ENCODE data around the gene NTM.

Gene NTM

GRCh38 chr11:131851964-131852755, 481.7 kb downstream of the NTM start:
- no peak for DNase-seq

- DNase-seq: no peak
Observed at GRCh38 chr11:131852757-131853156, 482.3 kb downstream of the NTM start.

- DNase-seq: no peak
Observed at GRCh38 chr11:131854391-131854790, 484.0 kb downstream of the NTM start.

GRCh38 chr11:131855320-131855719, 484.9 kb downstream of the NTM start:
- DNase-seq: no peak

GRCh38 chr11:131857246-131857645, 486.8 kb downstream of the NTM start:
- no peak for DNase-seq

- no peak for DNase-seq
Observed at GRCh38 chr11:131858505-131858904, 488.1 kb downstream of the NTM start.

GRCh38 chr11:131859538-131860210, 489.3 kb downstream of the NTM start:
- no peak for DNase-seq

- DNase-seq: no peak
Observed at GRCh38 chr11:131864228-131864627, 493.8 kb downstream of the NTM start.

GRCh38 chr11:131865860-131866259, 495.4 kb downstream of the NTM start:
- DNase-seq: no peak

GRCh38 chr11:131866535-131867400, 496.4 kb downstream of the NTM start:
- no peak for DNase-seq

GRCh38 chr11:131867457-131868257, 497.2 kb downstream of the NTM start:
- peak; percentile 62 for DNase-seq

GRCh38 chr11:131868629-131869507, 498.5 kb downstream of the NTM start:
- no peak for DNase-seq

GRCh38 chr11:131870305-131870704, 499.9 kb downstream of the NTM start:
- DNase-seq: no peak

GRCh38 chr11:131871006-131871405, 500.6 kb downstream of the NTM start:
- DNase-seq: no peak

- DNase-seq: no peak
Observed at GRCh38 chr11:131874070-131874469, 503.7 kb downstream of the NTM start.

- DNase-seq: no peak
Observed at GRCh38 chr11:131875611-131876010, 505.2 kb downstream of the NTM start.

- no peak for DNase-seq
Observed at GRCh38 chr11:131877246-131877942, 507.0 kb downstream of the NTM start.

- no peak for DNase-seq
Observed at GRCh38 chr11:131880316-131880715, 509.9 kb downstream of the NTM start.

GRCh38 chr11:131880976-131881375, 510.6 kb downstream of the NTM start:
- DNase-seq: no peak

- DNase-seq: no peak
Observed at GRCh38 chr11:131883332-131883731, 512.9 kb downstream of the NTM start.
